GM15510 (cell line): ENCODE results near the gene VRK1.

Source experiments
- POLR2A ChIP-seq: IDR thresholded peaks from 3 replicates; pipeline ENCODE4 v1.6.1; 2011; ENCODE audit warnings: borderline replicate concordance; ENCODE audit not compliant: insufficient read length; ENCODE audit errors: extremely low read depth

The VRK1 gene

DNA sequence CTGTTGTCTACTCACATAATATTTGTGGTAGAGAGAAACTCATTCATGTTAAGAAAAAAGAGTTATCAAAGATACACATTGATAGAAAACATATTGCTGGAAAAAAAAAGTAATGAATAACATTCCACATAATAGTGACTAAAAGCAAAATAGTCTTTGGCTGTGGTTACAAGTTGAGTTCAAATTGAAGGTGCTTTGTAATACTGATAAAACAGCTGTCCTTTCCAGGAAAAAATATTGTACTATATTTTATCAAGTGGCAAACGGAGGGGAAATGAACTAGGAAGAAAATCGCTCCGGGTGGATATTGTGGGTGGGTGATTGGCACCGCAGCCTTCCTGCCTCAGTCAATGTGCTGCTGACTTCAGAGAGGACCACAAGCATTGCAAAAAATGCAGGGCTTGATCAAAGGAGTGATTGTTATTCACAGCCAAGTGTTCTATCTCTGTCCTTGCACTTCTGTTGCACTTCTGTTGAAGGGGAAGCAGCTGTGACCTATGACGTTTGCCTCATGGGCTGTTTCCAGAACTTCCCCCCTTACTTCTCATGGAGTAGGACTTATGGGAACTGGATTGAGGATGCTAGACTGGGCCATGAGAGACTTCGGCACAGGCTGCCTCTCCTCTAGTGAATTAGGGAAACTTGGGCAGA lies 114.4 kb downstream of the VRK1 start:
- no peak for TF ChIP-seq POLR2A

DNA sequence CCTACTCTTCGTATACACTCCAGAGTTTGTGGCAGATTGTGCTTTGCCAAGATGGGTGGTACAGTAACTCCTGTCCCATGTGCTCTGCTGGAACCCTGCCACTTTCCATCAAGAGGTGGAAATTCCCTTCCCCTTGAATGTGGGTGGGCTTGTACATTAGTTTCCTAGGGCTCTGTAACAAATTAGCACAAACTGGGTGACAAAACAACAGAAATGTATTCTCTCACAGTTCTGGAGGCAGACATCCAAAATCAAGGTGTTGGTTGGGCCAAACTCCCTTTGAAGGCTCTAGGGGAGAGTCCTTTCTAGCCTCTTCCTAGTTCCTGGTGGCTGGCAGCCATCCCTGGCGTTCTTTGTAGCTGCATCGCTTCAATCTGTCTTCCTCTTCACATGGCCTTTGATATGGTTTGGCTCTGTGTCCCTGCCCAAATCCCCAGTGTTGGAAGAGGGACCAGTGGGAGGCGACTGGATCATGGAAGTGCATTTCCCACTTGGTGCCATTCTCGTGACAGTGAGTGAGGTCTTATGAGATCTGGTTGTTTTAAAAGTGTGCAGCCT lies 117.5 kb downstream of the VRK1 start:
- no peak for TF ChIP-seq POLR2A

GRCh38 chr14:96915478-96915877 lies 118.3 kb downstream of the VRK1 start:
- TF ChIP-seq POLR2A: no peak

- no peak for TF ChIP-seq POLR2A
These were observed 119.6 kb downstream of the VRK1 start for GRCh38 chr14:96916751-96917150.

- no peak for TF ChIP-seq POLR2A
These were observed 120.3 kb downstream of the VRK1 start for GRCh38 chr14:96917442-96917963.

GRCh38 chr14:96920023-96920422 lies 122.8 kb downstream of the VRK1 start:
- TF ChIP-seq POLR2A: no peak

GRCh38 chr14:96920820-96921219 lies 123.6 kb downstream of the VRK1 start:
- no peak for TF ChIP-seq POLR2A

- TF ChIP-seq POLR2A: no peak
These were observed 125.8 kb downstream of the VRK1 start for GRCh38 chr14:96922986-96923385.

- TF ChIP-seq POLR2A: no peak
These were observed 128.2 kb downstream of the VRK1 start for GRCh38 chr14:96925422-96925821.

DNA sequence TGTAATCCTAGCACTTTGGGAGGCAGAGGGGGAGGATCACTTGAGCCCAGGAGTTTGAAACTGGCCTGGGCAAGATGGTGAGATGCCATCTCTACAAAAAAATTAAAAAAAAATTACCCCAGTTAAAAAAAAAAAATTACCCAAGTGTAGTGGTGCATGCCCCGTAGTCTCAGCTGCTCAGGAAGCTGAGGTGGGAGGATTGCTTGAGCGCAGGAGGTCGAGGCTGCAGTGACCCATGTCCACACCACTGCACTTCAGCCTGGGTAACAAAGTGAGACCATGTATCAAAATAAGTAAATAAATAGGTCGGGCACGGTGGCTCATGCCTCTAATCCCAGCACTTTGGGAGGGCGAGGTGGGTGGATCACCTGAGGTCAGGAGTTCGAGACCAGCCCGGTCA lies 128.8 kb downstream of the VRK1 start:
- TF ChIP-seq POLR2A: no peak

- TF ChIP-seq POLR2A: no peak
These were observed 131.7 kb downstream of the VRK1 start for GRCh38 chr14:96928779-96929380.

GRCh38 chr14:96929950-96930349 lies 132.8 kb downstream of the VRK1 start:
- no peak for TF ChIP-seq POLR2A

DNA sequence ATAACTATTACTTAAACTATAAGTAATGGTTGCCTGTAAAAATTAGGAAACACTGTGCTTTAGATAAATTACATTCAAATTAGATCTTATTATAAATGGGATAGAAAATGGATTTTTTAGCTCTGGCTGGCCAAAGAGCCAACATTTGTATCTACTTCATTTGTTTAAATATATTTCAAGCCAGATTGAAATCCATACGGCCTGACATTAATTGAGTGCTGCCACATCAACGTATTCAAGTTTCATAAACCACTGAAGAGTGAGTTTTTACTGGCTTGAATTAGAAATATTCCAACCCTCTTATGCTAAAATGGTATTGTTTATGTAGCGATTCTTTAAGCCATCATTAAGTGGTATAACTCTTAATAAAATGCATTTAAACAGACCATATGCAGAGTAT lies 133.3 kb downstream of the VRK1 start:
- no peak for TF ChIP-seq POLR2A
